C4-2B (cell line): ENCODE results near the gene CDC45.

ENCODE experiments used
- H3K27ac ChIP-seq: fragments of 450-650 bp; 2 replicates; pipeline ENCODE4 v1.5.1; 2017
- ZFX ChIP-seq: fragments of 450-650 bp; IDR thresholded peaks from 2 replicates; pipeline ENCODE4 v1.6.1; 2017
- TF ChIP-seq, protein P1 (sequence below): fragments of 450-650 bp; conservative IDR thresholded peaks from 2 replicates; pipeline ENCODE4 v1.5.1; 2017; ENCODE audit warnings: mild to moderate bottlenecking

The CDC45 gene

GRCh38 chr22:19566279-19567156, 86.8 kb downstream of the CDC45 start:
- no peak for TF ChIP-seq ZFX
- TF ChIP-seq, protein P1, sequence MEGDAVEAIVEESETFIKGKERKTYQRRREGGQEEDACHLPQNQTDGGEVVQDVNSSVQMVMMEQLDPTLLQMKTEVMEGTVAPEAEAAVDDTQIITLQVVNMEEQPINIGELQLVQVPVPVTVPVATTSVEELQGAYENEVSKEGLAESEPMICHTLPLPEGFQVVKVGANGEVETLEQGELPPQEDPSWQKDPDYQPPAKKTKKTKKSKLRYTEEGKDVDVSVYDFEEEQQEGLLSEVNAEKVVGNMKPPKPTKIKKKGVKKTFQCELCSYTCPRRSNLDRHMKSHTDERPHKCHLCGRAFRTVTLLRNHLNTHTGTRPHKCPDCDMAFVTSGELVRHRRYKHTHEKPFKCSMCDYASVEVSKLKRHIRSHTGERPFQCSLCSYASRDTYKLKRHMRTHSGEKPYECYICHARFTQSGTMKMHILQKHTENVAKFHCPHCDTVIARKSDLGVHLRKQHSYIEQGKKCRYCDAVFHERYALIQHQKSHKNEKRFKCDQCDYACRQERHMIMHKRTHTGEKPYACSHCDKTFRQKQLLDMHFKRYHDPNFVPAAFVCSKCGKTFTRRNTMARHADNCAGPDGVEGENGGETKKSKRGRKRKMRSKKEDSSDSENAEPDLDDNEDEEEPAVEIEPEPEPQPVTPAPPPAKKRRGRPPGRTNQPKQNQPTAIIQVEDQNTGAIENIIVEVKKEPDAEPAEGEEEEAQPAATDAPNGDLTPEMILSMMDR, result no peak
- H3K27ac ChIP-seq, result no peak overlapping the region

GRCh38 chr22:19567157-19568009, 87.7 kb downstream of the CDC45 start:
- H3K27ac ChIP-seq, result no peak overlapping the region
- TF ChIP-seq, protein P1, result no peak
- TF ChIP-seq ZFX, result no peak

GRCh38 chr22:19568337-19569275, 88.9 kb downstream of the CDC45 start:
- no peak overlapping the region for H3K27ac ChIP-seq

DNA sequence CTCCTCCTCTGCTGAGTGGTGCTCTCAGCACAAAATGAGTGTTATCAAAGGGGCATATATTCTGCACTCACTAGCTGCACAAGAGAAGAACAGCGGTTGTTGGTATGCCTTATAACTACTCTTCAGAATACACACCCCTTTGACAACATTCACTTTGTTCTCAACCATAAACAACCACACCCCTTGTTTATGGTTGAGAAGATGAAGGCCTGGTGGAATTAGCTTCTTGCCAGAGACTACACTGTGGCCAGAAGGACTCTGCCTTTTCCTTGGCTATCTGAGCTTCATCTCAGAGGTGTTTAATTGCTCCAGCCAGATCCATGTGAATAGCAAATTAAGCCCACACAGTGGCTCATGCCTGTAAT, 89.5 kb downstream of the CDC45 start:
- no peak for TF ChIP-seq ZFX
- TF ChIP-seq, protein P1, result no peak
- H3K27ac ChIP-seq, result no peak overlapping the region

More at GRCh38 chr22:19568337-19569275, 88.9 kb downstream of the CDC45 start:
- TF ChIP-seq, protein P1, result no peak
- no peak for TF ChIP-seq ZFX

GRCh38 chr22:19569976-19570375, 90.3 kb downstream of the CDC45 start:
- TF ChIP-seq ZFX, result no peak
- TF ChIP-seq, protein P1, result no peak
- H3K27ac ChIP-seq, result no peak overlapping the region
